Right ventricle myocardium inferior (tissue), 1 donor: ENCODE measurements around the gene LTK. TPM values are rescaled to one million over a fixed set of nuclear protein-coding genes. Genes with fewer than 3 reads are reported as not detected.

Experiments used
- ATAC-seq: fragments of 200-7000 bp; cut with Tn5 transposase; one replicate; pipeline ENCODE4 v1.9.1; 2020; ENCODE audit warnings: mild to moderate bottlenecking, moderate library complexity
- DNase-seq: peaks from one replicate; pipeline ENCODE4 v3.0.0; 2021; ENCODE audit errors: missing footprints
- intact Hi-C: fragments of 100-400 bp; cut with DNase I; formaldehyde crosslinking; loops from one replicate; pipeline ENCODE4 v1.11.0; 2022
- total RNA-seq: library from RNA; stranded (reverse); fragmentation: NEBNext Ultra II Directional; extraction: Animal tissue kit (Norgen Biotek cat#: 25700); gene quantifications from one replicate; pipeline ENCODE4 v1.2.1, GENCODE V29; 2021
- donor health status: DM: no; HTN: yes; CAD: no; lungs with severe emphysema.

The LTK gene
- total RNA-seq, 1 donor from 2014 or later = 1.5 TPM

GRCh38 chr15:41502795-41503668, 10.6 kb downstream of the LTK start:
- intact Hi-C loops = no loop called here
- DNase-seq (no peak), ATAC-seq (no peak)

DNA sequence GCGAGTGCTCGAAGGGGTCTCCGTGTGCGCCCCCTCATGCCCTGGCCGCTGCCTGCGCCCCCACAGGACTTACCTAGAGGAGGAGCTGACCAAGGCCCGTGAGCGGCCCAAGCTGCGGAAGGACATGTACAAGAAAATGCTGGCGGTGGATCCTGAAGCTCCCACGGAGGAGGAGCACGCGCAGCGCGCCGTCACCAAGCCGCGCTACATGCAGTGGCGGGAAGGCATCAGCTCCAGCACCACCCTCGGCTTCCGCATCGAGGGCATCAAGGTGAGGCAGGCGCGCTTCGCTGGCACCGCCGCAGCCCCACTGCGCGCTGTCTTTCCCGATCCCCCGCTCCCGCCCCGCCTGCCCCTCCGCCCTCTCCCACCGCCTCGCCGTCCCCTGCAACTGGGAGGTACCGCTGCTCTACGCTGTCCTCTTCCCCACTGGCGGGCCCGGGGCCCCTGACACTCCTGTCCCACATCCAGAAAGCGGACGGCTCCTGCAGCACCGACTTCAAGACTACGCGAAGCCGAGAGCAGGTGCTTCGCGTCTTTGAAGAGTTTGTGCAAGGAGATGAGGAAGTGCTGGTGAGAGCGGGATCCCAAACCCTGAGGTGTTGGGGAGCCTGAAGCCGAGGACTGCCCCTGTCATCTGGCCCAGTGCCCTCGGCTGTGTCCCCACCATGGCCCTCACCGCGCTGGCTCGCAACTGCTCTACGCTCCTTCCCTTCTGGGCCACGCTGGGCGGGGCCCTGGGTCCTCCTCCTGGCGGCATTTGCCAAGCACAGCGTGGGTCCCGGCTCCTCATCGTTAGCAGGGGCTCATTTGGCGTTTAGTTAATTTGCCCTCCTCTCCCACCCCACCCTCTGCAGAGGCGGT, 11.5 kb downstream of the LTK start:
- intact Hi-C loops = no loop called here
- DNase-seq (no peak), ATAC-seq (no peak)

DNA sequence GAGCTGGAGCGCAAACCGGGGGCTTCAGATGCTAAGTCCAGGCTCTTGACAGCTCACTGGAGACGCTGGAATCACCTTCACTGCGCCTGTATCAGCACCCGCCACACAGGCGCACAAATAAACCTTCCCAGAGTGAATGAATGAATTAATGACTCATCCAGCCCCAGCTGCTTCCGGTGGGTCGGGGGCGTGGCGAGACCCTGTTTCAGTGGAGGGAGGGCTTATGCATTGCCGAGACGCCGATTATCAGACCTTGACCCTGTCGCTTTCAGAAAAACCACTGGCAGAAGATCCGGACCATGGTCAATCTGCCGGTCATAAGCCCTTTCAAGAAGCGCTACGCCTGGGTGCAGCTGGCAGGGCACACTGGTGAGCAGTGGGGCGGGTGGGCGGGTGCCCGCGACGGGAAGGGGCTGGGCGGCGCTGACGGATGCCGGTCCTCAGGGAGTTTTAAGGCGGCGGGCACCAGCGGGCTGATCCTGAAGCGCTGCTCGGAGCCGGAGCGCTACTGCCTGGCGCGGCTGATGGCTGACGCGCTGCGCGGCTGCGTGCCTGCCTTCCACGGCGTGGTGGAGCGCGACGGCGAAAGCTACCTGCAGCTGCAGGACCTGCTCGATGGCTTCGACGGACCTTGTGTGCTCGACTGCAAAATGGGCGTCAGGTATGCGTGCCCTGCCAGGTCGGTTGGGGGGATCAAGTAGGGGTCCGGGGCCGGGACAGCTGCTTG, 12.3 kb downstream of the LTK start:
- intact Hi-C loops = no loop called here
- peak; percentile 45 for ATAC-seq
- DNase-seq = no peak

GRCh38 chr15:41499109-41499851, 14.3 kb downstream of the LTK start:
- DNase-seq (no peak), ATAC-seq (no peak)
- intact Hi-C loops = no loop called here

- intact Hi-C loops = no loop called here
- no peak for ATAC-seq
- DNase-seq = no peak
Measured at GRCh38 chr15:41498657-41499056, 15.0 kb downstream of the LTK start.

DNA sequence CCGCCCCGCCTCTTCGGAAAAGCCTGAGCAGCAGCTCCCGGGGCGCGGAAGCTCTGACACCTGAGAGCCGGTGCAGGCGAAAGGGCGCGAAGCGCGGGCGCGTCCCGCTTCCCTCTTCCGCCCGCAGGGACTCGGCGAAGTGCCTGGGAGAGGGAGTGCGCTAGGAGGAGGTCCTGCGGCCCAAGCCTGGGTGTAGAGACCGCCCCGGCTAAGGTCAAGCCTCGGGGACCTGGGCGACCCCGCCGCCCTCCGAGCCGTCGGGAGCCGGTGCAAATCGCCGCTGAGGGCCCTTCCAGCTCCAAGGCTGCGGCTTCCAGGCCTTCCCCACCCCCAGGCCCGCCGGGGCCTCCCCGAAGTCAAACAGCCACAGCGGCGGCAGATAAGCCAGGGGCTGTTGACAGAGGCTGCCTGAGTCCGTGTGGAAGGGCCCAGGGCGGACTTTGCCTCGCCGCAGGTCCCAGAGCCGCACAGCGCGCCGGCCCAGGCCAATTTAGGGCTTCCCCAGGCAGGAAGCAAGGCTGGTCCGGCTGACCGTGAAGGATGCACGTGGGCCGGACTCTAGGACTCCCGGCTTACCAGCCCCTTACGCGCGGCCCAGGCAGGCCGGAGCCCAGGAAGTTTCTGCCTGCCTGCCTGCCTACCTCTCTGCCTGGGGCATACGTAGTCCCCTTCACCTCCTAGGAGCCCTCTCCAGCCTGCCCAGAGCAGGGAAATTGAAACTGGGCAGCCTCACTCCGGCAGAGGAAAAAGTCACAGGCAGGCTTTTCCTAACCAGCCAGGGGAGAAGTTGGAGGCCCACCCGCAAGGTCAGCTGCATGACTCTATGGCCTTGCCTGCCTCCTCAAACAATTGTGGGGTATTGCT, 17.7 kb downstream of the LTK start:
- intact Hi-C loops = no loop called here
- peak; percentile 38 for ATAC-seq
- DNase-seq = no peak

- intact Hi-C loops = no loop called here
- ATAC-seq (no peak), DNase-seq (no peak)
Measured at GRCh38 chr15:41494922-41495735, 18.5 kb downstream of the LTK start.

DNA sequence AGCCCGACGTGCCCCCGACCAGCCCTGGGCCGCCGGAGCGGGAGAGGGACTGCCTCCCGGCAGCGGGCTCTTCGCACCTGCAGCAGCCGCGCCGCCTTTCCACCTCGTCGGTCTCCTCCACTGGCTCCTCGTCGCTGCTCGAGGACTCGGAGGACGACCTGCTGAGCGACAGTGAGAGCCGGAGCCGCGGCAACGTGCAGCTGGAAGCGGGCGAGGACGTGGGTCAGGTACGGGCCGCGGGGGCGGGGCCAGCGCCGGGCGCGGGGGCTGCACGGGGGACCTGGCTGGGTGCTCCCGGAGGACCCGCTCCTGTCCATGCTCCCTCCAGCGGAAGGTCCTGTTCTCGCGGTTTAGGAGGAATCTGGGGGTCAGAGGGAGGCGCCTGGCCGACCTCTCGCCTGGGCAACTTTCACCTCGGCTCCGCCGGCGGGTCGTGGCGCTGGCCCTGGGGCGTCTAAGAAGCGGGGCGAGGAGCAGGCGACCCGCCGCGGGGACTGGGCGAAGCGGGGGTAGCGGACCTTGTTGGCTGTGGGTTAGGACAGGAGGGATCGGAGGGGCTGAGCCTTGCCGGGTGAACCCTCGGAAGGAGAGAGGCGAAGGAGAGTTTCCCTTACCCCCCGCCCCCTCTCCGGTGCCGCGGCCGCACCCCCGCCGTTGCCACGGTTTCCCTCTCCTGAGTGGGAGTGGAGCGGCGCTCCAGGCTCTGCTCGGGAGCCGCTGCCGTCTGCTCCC, 19.3 kb downstream of the LTK start:
- DNase-seq (no peak), ATAC-seq (no peak)
- intact Hi-C loops = no loop called here

DNA sequence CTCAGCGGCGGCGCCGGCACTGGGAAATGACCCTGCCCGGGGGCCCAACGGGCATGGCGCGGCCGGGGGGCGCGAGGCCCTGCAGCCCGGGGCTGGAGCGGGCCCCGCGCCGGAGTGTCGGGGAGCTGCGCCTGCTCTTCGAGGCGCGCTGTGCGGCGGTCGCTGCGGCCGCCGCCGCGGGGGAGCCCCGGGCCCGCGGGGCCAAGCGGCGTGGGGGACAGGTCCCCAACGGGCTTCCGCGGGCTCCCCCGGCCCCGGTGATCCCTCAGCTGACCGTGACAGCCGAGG, 19.8 kb downstream of the LTK start:
- no peak for ATAC-seq
- DNase-seq = no peak
- intact Hi-C loops = no loop called here

DNA sequence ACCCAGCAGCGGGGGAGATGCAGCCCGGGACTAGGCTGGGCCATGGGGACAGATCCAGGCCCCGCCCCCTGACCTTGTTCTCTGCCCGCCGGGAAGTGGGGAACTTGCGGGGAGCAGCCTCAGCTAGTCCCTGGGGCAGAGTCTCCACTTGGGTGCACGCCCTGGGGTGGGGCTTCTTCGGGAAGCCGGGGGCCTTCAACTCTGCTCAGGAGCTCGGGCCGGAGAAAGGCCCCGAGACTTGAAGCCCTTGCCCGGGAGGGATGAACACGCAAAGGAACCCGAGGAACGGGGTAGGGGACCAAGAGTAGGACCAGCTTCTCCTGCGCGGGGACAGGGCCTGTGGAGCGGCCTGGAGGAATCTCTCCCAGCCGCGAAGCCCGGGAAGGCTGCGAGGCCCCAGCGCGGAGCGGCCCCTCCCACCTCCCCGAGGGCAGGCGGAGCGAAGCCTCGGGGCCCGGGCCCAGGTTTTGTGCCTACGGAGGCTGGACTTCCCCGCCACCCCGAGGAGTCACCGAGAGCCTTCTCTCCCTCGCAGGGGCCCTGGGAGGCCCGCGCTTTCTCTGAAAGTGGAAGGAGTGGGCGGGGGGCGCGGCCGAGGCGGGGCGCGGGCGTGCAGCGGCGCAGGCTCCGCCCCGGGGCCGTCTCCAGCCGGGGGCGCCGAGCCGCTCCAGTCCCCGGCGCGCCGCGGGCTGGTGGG, 20.3 kb downstream of the LTK start, which contains the start of gene ITPKA:
ITPKA (plus strand) TSS at position 670 of the 697 bp plus-strand sequence. CDS start 54 bp downstream, outside the sequence.
- DNase-seq (peak; percentile 87), ATAC-seq (peak; percentile 83)
- intact Hi-C loops = no loop called here

- DNase-seq (no peak), ATAC-seq (no peak)
- intact Hi-C loops = no loop called here
Measured at GRCh38 chr15:41492597-41493204, 20.9 kb downstream of the LTK start.

GRCh38 chr15:41491889-41492288, 21.7 kb downstream of the LTK start:
- DNase-seq (no peak), ATAC-seq (no peak)
- intact Hi-C loops = no loop called here

DNA sequence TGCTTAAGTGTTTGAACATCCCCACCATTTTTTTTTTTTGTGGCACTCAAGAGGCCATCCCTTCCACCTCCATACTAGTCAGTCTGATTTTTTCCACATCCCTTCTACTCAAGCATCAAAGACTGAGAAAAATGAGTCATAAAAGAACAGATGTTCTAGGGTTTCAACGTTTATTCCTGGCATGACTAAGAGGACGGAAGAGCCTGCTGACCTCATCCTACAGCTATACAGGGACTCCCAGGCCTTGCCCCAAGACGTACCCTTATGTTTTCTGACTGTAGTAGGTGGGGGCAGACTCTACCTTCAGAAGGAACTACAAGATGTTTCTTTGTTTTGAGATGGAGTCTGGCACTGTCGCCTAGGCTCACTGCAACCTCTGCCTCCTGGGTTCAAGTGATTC, 23.3 kb downstream of the LTK start:
- ATAC-seq (no peak), DNase-seq (no peak)
- intact Hi-C loops = no loop called here

- ATAC-seq (no peak), DNase-seq (no peak)
- intact Hi-C loops = no loop called here
Measured at GRCh38 chr15:41489641-41490040, 24.0 kb downstream of the LTK start.

DNA sequence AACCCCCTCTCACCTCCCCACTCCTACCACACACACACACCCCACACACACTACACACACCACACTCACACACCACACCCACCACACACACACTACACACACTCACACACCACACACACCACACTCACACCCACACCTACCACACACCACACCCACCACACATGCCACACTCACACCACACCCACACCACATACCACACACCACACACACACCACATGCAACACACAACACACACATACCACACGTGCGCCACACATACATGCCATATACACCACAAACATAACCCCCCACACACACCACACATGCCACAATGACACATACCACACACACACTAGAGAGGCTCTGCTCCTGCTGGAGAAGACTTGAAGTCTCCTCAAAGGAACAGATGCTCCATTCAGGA, 25.8 kb downstream of the LTK start:
- ATAC-seq = no peak
- intact Hi-C loops = no loop called here
- no peak for DNase-seq
